GM12873 (cell line): ENCODE data around the gene APOC3.

Experiments
- TF ChIP-seq, protein P1 (sequence below): IDR thresholded peaks from 2 replicates; pipeline ENCODE4 v1.5.1; 2012; ENCODE audit warnings: low read depth, mild to moderate bottlenecking, moderate library complexity, low read length, control low read depth; ENCODE audit not compliant: insufficient read depth; ENCODE audit errors: missing control alignments

The APOC3 gene

GRCh38 chr11:116829525-116830183 is at the start of gene APOC3:
APOC3 (plus strand) TSS chr11:116829907; CDS start chr11:116830583, 676 bp downstream.
- TF ChIP-seq, protein P1, sequence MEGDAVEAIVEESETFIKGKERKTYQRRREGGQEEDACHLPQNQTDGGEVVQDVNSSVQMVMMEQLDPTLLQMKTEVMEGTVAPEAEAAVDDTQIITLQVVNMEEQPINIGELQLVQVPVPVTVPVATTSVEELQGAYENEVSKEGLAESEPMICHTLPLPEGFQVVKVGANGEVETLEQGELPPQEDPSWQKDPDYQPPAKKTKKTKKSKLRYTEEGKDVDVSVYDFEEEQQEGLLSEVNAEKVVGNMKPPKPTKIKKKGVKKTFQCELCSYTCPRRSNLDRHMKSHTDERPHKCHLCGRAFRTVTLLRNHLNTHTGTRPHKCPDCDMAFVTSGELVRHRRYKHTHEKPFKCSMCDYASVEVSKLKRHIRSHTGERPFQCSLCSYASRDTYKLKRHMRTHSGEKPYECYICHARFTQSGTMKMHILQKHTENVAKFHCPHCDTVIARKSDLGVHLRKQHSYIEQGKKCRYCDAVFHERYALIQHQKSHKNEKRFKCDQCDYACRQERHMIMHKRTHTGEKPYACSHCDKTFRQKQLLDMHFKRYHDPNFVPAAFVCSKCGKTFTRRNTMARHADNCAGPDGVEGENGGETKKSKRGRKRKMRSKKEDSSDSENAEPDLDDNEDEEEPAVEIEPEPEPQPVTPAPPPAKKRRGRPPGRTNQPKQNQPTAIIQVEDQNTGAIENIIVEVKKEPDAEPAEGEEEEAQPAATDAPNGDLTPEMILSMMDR: no peak

DNA sequence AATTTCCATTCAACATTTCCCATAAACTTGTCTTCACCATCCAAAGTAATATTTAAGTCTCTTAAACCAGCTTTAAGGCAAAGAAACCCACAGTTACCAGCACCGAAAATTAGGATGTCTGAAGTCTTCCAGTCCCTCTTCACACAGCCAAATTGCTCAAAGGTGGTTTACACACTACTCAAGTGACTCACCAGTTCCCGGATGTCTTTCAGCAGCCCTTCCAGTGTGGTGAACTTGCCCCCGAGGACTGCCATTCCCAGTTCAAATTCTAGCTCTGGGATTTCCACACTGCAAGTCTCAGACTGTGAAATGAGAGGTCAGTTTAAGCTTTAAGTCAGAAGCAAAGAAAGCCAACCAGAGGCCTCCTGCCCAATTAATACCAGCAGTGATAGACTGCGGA is 47.0 kb upstream of the APOC3 start:
- TF ChIP-seq, protein P1: no peak

DNA sequence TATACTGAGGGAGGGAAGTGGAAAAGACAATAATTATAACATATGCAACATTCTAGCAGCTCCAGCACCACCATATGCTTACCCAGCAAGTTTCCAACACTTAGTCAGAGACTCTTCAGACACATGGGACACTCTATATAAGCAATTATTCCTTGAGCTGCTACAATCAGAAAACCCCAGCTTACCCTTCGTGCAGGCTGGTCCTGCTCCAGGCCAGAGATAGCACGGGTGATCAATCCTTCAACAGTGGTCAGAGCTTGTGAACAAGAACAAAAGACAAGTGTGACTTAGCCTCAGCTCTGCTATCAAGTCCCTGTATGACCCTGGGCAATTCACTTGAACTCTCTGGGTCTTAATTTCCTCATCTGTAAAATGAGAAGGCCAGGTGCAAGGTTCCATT is 43.4 kb upstream of the APOC3 start:
- TF ChIP-seq, protein P1: no peak

GRCh38 chr11:116786966-116787365 is 42.7 kb upstream of the APOC3 start:
- TF ChIP-seq, protein P1: no peak

DNA sequence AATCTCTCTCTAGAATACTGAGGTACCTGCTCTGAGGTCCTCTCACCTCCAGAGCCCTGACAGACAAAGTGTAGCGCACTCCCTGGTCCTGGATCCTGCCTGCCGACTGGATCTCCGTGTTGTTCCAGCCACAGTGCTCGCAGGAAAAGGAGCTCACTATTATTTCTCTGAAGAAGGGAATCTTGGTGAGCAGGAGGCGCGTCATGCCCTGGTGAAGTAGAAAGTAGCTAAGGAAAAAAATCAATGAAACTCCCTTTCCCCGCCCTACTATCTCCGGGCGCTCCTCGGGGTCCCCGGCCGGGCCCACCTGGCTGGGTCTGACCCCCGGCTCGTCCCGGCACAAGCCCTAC is 42.3 kb upstream of the APOC3 start:
- TF ChIP-seq, protein P1: no peak

GRCh38 chr11:116787786-116788486 is 41.8 kb upstream of the APOC3 start, which contains the start of gene ZPR1:
ZPR1 (minus strand) TSS chr11:116788023; CDS start chr11:116787990, 33 bp downstream.
- TF ChIP-seq, protein P1: no peak

DNA sequence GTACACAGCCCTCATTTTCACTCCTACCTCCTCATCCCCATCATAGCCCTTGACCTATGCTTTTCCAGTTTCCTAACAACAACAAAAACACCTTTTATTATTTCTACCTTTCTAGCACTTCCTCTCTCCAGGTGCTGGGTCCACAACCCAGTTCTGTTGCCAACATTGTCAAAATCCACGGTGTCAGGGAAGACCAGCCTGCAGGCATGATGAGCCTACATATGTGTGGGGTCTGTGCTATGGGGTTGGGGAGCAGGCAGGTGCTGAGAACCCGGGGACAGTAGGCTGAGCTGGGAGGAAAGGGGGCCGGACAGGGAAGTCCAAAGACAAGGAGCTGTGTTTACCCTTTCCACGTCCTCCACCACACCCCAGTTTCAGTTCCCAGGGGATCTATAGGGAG is 41.2 kb upstream of the APOC3 start:
- TF ChIP-seq, protein P1: no peak
